ENCODE measurements around the gene CCDC12.
"Not testable (repeated sequence)": the region's sequence is repeated elsewhere in the genome, so short reads cannot be mapped to it uniquely, and the experiment has no call there.

Gene CCDC12

DNA sequence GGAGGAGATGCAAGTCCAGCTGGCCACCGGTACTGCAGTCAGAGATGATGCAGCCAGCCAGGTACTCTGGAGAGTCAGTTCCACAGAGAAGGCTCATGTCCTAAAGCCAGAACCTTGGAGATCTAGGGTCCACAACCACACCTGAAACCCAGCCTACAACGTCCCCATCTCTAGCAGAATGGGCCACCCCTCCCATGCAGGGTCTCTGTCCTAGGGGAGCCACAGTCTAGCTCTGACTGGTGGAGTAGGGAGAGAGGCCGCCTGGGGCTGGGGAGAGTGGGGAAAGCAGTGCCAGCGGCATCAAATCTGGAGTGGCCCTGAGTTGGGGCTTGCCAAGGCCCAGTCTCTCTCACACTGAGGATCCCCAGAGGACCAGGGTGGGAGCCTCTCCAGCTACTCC is 55.5 kb downstream of the CCDC12 start:
- no peak for DNase-seq

- DNase-seq, result no peak
Observed at GRCh38 chr3:46918634-46919033, 57.9 kb downstream of the CCDC12 start.

DNA sequence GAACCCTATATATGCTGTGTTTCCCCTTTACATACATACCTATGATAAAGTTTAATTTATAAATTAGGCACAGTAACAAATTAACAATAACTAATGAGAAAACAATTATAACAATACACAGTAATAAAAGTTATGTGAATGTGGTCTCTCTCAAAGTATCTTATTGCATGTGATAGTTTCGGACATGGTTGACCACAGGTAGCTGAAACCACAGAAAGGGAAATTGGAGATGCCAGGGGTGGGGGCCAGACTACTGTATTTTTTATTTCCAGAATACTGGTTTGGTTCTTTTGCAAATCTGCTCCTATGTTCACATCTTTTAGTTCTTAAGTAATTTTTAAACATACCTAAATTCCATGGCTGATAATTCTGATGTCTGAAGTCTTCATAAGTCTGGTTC is 58.3 kb downstream of the CCDC12 start:
- DNase-seq, result no peak

DNA sequence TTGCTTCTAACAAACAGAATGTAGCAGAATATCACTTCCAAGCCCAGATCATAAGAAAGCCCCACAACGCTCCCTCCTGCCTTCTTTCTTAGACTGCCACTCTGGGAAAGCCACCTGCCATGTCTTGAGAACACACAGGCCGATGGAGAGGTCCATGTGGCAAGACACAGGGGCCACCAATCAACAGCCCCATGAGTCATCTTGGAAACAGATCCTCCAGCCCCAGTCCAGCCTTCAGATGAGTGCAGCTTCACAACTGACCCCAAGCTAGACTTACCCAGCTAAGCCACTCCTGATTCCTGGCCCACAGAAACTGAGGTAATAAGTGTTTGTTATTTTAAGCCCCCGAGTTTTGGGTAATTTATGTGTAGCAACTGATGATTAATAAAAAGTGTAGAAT is 59.3 kb downstream of the CCDC12 start:
- no peak for DNase-seq

DNA sequence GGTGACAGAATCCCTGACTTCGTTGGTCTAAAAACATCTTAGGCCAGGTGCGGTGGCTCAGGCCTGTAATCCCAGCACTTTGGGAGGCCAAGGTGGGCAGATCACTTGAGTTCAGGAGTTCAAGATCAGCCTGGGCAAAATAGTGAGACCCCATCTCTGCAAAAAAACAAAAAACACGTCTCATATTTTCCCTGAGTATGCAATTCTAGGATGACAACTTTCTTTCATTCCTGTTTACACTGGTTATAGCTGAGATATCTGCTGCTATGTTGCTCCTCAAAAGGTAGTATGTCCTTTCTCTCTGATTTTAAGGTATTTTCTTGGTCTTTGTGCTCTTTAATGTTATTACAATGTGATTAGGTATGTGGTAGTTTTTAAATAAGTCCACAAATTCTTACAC is 59.7 kb downstream of the CCDC12 start:
- no peak for DNase-seq

DNA sequence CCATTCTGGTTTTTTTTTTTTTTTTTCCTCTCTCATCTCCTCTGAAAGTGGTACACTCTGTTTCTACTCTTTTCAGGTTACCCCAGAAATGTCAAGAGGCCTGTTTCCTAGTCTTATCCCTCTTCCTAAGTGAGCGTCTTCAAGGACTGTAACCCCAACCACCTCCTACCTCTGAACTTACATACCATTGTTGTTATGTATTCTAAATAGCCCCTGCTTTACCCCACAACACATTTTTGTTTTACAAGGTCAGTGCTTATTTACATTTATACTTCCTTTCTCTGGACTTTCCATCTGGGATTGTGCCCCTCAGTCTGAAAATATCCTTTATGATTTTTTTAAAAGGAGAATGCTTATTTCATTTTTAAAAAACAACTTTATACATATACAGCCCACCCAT is 60.3 kb downstream of the CCDC12 start:
- DNase-seq, result no peak

- no peak for DNase-seq
Observed at GRCh38 chr3:46915297-46915822, 61.2 kb downstream of the CCDC12 start.

DNA sequence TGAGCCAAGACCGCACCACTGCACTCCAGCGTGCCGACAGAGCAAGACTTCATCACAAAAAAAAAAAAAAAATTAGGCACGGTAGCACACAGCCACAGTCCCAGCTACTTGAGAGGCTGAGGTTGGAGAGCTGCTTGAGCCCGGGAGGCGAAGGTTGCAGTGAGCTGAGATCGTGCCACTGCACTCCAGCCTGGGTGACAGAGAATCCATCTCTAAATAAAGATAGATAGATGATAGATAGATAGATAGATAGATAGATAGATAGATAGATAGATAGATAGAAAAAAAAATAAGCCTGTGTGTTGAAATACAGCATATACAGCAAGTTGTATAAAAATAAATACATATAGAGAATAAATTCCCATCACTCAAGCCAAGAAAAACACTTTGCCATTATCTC is 61.7 kb downstream of the CCDC12 start:
- DNase-seq, result no peak

- DNase-seq, result peak; percentile 73
Observed at GRCh38 chr3:46913644-46914043, 62.9 kb downstream of the CCDC12 start.

DNA sequence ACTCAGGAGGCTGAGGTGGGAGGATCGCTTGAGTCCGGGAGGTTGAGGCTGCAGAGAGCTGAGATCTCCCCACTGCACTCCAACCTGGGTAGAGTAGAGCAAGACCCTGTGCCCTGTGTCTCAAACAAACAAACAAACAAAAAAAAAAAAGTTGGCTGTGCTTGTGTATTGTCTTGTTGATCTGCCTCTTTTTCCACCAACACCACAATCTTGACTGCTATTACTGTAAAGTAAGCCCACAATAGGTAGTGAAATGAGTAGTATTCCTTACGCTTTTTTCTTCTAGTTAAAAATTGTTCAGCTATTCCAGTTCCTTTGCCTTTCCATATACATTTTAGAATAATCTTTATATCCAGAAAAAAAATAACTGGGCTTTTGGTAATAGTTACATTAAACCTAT is 63.6 kb downstream of the CCDC12 start:
- DNase-seq, result no peak

DNA sequence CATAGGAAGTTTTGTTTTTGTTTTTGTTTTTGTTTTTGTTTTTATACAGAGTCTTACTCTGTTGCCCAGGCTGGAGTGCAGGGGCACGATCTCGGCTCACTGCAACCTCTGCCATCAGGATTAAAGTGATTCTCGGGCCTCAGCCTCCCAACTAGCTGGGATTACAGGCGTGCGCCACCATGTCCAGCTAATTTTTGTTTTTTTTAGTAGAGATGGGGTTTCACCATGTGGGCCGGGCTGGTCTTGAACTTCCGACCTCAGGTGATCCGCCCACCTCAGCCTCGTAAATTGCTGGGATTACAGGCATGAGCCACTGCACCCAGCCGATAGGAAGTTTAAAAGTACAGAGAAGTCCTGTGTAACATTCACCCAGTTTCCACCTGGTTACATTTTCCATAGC is 65.6 kb downstream of the CCDC12 start:
- not testable (repeated sequence) for DNase-seq

DNA sequence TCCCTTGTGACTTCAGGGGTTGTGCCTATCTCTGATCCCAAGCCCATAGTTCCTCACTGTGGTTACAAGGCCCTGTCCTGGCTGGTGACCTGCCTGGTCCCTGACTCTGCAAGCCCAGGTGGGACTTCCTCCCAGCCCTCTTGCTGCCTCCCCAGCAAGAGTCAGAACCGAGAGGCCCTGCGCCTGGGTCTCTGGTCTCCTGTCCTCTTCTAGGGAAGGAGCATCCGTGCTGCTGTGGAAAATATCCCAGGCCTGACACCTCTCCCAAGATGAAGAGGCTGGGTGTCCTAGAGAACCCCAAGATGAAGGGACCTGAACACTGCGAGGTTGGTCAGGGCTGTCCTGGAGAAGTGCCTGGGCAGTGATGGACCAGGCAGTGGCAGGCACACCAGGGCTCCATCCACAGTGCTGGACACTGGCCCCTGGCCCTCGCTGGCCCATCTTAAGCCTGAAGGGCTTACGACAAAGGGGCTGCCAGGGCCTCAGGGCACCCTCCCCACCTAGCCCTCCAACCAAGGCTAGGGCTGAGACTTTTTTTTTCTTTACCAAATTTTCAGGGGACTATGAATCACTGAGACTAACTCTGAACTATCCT is 66.3 kb downstream of the CCDC12 start:
- DNase-seq, result no peak

- DNase-seq, result peak; percentile 80
Observed at GRCh38 chr3:46909535-46910161, 66.9 kb downstream of the CCDC12 start.

DNA sequence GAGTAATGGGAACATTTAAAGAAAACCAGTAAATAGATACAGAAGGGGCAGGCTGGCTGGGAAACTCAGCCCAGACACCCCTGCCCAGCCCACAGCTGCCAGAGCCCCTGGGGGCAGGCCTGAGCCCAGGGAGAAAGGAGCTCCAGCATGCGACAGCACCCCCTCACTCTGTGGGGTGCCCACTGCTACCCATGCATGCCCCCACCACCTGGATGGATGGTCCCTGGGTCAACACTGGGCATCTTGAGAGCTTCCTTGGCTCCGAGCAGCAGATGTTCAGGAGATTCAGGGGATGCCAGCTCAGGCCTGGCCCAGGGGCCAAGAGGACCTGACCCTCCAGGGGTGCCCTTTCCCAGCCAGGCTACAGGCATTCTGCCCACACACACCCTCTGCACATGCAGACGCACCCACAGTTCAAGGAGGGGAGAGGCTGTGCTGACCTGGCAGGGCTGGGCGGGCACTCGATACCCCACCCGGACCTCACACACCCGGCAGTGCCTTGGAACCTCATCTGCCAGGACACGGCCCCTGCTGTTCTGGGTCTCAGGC is 67.5 kb downstream of the CCDC12 start:
- no peak for DNase-seq

DNA sequence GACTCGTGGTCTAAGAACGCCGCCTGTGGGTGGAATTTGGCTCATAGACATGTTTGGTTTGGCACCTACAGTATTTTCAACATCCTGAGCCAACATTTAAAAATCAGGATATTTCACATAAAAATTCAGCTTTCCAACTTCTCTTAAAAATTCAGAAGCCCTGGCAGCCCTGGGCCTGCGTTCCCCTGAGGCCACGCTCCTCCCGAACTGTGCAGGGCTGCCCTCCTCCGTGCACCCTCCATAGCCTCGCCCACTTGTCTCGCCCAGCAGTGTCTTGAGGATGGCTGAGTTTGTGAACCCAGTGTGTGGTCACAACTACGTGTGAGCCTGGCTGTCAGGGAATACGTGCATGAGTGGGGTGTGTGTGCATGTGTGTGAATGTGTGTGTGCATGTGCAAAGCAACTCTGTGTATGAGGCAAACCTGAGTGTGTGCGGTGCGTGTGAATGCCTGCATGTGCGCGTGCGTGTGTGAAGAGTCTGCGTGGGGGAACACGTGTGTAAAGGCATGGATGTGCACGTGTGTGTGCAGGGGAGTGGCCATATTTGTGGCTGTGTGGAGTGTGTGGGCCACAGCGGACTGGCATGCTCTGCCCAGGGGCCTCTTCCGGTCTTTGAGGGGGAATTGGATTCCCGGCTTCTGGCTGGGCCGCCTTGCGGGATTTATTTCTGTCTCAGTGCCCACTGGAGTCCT is 68.1 kb downstream of the CCDC12 start:
- DNase-seq, result no peak

DNA sequence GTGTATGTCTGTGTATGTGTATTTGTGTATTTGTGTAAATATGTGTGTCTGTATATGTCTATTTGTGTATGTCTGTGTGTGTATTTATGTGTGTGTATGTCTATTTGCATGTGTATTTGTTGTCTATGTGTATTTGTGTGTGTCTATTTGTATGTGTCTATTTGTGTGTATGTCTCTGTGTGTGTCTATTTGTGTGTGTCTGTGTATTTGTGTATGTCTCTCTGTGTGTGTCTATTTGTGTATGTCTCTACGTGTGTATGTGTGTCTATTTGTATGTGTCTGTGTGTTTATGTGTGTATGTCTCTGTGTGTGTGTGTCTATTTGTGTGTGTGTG is 68.6 kb downstream of the CCDC12 start:
- DNase-seq, result no peak

DNA sequence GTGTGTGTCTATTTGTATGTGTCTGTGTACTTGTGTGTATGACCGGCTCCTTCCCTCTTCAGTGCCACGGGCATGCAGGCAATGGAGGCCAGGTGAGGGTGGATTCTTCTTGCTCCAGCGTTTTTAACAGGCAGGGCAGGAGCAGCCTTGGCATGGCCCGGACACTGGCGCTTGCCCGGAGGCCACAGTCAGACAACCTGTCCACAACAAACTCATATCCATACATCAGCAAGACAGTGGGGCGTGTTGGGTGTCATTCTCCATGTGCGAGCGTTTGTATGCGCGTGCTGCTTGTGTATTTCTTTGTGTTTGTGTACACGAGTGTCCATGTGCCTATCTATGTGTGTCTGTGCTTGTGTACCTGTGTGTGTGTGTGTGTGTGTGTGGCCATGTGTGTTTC is 69.3 kb downstream of the CCDC12 start:
- no peak for DNase-seq

- peak; percentile 2 for DNase-seq
Observed at GRCh38 chr3:46906471-46907058, 70.0 kb downstream of the CCDC12 start.

- no peak for DNase-seq
Observed at GRCh38 chr3:46905661-46906451, 70.7 kb downstream of the CCDC12 start.

DNA sequence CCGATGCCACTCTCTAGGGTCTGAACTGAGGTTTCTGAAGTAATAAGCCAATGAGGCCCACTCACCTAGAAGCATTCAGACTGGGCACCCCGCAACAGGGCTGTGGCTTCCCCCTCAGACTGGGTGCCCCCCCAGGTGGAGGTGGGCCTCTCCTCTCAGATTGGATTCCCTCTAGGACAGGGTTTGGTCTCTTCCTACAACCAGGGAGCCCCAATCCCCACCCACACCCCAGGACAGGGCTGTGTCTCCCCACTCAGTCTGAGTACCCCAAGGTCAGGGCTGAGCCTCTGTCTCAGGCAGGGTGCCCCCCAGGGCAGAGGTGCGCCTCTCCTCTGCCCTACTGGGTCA is 71.4 kb downstream of the CCDC12 start:
- DNase-seq, result no peak

GRCh38 chr3:46904303-46905212 is 72.0 kb downstream of the CCDC12 start:
- no peak for DNase-seq
